GM19035 (cell line): ENCODE measurements around the gene HMGB2.

Experiments used
- ATAC-seq: cut with Tn5 transposase; IDR thresholded peaks from one replicate; pipeline ENCODE4 v1.9.1; 2021; ENCODE audit not compliant: unreplicated experiment

Gene HMGB2

GRCh38 chr4:173288698-173289352 lies 45.3 kb downstream of the HMGB2 start:
- ATAC-seq: no peak

GRCh38 chr4:173288296-173288695 lies 45.9 kb downstream of the HMGB2 start:
- no peak for ATAC-seq

- no peak for ATAC-seq
These were observed 46.7 kb downstream of the HMGB2 start for GRCh38 chr4:173287486-173287885.

DNA sequence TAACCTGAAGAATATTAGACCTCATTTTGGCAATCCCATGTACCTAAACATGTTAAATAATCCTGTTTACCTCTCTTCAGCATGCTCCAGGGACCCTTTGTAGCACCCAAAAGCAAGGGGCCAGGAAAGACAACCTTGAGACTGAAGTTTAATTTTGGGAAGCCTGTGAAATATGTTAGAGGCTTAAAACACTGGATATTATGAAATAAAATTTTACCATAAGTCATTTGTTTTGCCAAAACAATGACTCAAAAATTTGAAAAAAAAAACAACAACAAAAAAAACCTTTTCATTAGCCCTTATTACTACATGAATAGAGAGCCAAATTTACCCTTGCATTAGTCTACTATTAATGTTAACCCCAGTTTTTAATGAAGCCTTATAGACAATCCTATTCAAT lies 49.7 kb downstream of the HMGB2 start:
- ATAC-seq: no peak

GRCh38 chr4:173282626-173283025 lies 51.5 kb downstream of the HMGB2 start:
- no peak for ATAC-seq

DNA sequence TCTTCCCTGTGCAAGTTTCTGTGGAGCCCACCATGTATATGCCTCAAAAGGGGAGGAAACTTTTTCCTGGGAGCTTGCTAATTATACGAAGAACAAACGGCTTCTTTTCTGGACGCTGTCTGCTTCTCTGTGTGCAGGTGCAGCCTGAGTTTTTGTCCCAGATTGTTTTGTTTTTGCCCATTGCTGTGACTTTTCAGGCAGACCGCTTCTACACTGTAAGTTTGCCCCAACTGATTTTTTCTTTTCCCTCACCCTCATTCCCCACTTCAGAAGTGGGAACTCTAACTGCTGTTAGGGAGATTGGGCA lies 51.9 kb downstream of the HMGB2 start:
- ATAC-seq: no peak

DNA sequence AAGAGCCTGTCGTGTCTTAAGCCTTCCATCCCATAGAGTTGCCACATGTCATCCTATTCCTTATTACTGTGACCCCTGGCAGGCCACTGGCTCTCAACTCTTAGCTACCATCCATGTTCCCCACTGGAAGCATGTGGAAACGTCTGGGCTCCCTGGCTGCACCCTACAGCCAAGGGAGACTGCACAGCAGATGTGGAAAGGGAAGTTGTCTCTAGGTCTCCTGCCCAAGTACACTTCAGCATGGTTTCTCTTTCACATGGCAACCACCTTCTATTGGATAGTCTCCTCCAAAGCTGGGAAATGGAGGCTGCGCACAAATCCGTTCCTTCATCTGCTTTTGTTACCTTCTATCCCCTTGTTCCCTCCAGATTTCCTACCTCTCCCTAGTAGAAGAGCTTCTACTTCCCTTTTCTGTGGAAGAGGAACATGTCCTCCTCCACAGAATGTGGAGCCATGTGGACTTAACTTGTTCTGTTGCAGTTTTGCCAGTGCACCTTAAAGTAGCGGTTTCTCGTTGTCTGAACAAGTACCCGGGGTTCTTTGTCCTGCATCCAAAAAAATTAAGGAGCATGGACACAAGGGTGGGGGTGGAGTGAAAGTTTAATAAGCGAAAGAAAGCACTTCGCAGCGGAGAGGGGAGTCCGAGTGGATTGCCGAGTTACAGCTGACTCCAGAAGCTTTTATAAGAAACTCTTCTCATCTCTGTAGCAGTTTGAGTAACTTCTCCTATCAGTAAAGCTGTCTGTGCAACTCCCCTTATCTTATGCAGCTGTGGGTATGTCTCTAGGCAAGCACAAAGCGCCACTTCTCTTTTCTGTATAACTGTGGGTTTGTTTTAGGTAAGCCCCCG lies 52.5 kb downstream of the HMGB2 start:
- ATAC-seq: no peak
